K562 (cell line): Measurements from ENCODE around the gene LY6G6C. TPM values are rescaled to one million over a fixed set of nuclear protein-coding genes. Genes with fewer than 3 reads are reported as not detected.

Experiments
- CREBBP ChIP-seq: IDR thresholded peaks from one replicate; pipeline ENCODE4 v1.6.1; 2012; ENCODE audit warnings: low read depth, mild to moderate bottlenecking, control low read depth, inconsistent platforms, low read length
- FOSL1 ChIP-seq: fragments of 200-800 bp; sonication (Bioruptor generic); conservative IDR thresholded peaks from 2 replicates; pipeline ENCODE4 v1.6.1; 2016; ENCODE audit warnings: missing genetic modification characterization, missing compliant biosample characterization
- HOXB6 ChIP-seq: fragments of 250-450 bp; sonication (Bioruptor Pico); IDR thresholded peaks from 2 replicates; pipeline ENCODE4 v1.5.1; 2022; ENCODE audit warnings: mild to moderate bottlenecking, borderline replicate concordance
- NR0B1 ChIP-seq: fragments of 450-650 bp; IDR thresholded peaks from one replicate; pipeline ENCODE4 v1.6.1; 2018; ENCODE audit warnings: mild to moderate bottlenecking, moderate library complexity; ENCODE audit not compliant: partially characterized antibody
- PRPF4 ChIP-seq: fragments of 200-400 bp; formaldehyde crosslinking; IDR thresholded peaks from one replicate; pipeline ENCODE4 v1.6.1; 2017; ENCODE audit warnings: low read length, low read depth, mild to moderate bottlenecking; ENCODE audit not compliant: insufficient read depth, poor library complexity, severe bottlenecking
- SIN3B ChIP-seq: fragments of 450-650 bp; IDR thresholded peaks from 2 replicates; pipeline ENCODE4 v1.6.1; 2017; ENCODE audit warnings: low read depth, mild to moderate bottlenecking, moderate library complexity
- SLC30A9 ChIP-seq: fragments of 250-450 bp; sonication (Bioruptor Pico); IDR thresholded peaks from 2 replicates; pipeline ENCODE4 v1.8.0; 2022; ENCODE audit warnings: mild to moderate bottlenecking, moderate library complexity
- ZNF561 ChIP-seq: fragments of 450-650 bp; formaldehyde crosslinking; conservative IDR thresholded peaks from 2 replicates; pipeline ENCODE4 v1.4.0; 2020; ENCODE audit warnings: mild to moderate bottlenecking, moderate library complexity
- polyA plus RNA-seq, 8 experiments: library from polyadenylated mRNA; depleted of rRNA in 4 of 8; stranded (reverse) in 5 of 8; unstranded in 3 of 8; fragments of >200 nt; fragmentation: Nextera tagmentation in 2 of 8; fragmentation: Illumina TruSeq in 1 of 8; extraction: Ambion mirVana in 2 of 8; extraction: Trizol in 1 of 8; gene quantifications; 2 replicates each; pipeline versions ENCODE4 v1.2.1 to v1.2.3, GENCODE V29; 2011 to 2014; ENCODE audit warnings: inconsistent platforms in 1 of 8, missing spikeins in 1 of 8
- total RNA-seq, 7 experiments: library from RNA; depleted of rRNA in 6 of 7; stranded (reverse); fragments of >200 nt in 6 of 7; fragmentation: Illumina TruSeq in 2 of 7; extraction: Trizol in 2 of 7; gene quantifications; 2 replicates each; pipeline versions ENCODE4 v1.2.1 to v1.2.3, GENCODE V29; 2011 to 2021; ENCODE audit warnings: low replicate concordance in 1 of 7
- TF ChIP-seq, protein P1 (sequence below): sonication (generic); formaldehyde crosslinking; IDR thresholded peaks from 2 replicates; pipeline ENCODE4 v1.8.0; 2022; ENCODE audit warnings: missing genetic modification reagents, mild to moderate bottlenecking, moderate library complexity, borderline replicate concordance
- TF ChIP-seq, protein P2 (sequence below): fragments of 250-450 bp; sonication (Bioruptor Pico); IDR thresholded peaks from 2 replicates; pipeline ENCODE4 v1.5.0; 2020; ENCODE audit warnings: mild to moderate bottlenecking

The LY6G6C gene
- total and polyA plus RNA-seq, 9 of the 15 experiments (the other 6 are each of a cell fraction or from before 2014, with no cell fraction given), result 0.06 to 0.20 TPM; not detected in 7

DNA sequence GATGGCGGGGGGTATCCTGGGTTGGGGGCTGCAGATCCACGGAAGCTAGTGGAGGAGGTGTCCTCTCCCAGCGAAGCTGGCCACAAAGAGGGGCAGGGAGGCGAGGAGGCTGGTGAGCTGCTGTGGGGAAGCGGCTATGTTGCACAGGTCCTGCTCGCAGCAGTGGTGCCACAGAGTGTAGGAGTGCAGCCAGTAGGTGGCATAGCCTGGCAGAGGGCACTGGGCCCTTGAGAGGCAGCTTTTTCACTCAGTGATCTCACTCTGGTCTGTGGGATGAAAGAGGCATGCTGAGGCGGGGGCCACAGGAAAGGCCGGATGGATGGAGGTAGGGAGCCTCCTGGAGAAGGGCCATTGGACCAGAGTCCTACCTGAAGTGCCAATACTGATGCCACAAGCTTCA is 9.2 kb downstream of the LY6G6C start (continued):
- TF ChIP-seq HOXB6 (CRISPR knock-in tag) (no peak), ZNF561 (CRISPR knock-in tag) (no peak), SIN3B (no peak), PRPF4 (no peak), NR0B1 (no peak), SLC30A9 (CRISPR knock-in tag) (no peak), CREBBP (no peak), FOSL1 (tag) (no peak)
- TF ChIP-seq, protein P1, sequence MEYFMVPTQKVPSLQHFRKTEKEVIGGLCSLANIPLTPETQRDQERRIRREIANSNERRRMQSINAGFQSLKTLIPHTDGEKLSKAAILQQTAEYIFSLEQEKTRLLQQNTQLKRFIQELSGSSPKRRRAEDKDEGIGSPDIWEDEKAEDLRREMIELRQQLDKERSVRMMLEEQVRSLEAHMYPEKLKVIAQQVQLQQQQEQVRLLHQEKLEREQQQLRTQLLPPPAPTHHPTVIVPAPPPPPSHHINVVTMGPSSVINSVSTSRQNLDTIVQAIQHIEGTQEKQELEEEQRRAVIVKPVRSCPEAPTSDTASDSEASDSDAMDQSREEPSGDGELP (CRISPR knock-in tag), result no peak
- TF ChIP-seq, protein P2, sequence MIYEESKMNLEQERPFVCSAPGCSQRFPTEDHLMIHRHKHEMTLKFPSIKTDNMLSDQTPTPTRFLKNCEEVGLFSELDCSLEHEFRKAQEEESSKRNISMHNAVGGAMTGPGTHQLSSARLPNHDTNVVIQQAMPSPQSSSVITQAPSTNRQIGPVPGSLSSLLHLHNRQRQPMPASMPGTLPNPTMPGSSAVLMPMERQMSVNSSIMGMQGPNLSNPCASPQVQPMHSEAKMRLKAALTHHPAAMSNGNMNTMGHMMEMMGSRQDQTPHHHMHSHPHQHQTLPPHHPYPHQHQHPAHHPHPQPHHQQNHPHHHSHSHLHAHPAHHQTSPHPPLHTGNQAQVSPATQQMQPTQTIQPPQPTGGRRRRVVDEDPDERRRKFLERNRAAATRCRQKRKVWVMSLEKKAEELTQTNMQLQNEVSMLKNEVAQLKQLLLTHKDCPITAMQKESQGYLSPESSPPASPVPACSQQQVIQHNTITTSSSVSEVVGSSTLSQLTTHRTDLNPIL (CRISPR knock-in tag), result no peak
- TF ChIP-seq, all 486 proteins: peak for 0
